Left ventricle myocardium inferior (tissue), 1 donor: ENCODE measurements around the gene DAAM1. TPM values are rescaled to one million over a fixed set of nuclear protein-coding genes. Genes with fewer than 3 reads are reported as not detected.
A peak's percentile ranks its signal among the peaks of the same experiment; 100 is the strongest.

Experiments used
- DNase-seq: peaks from one replicate; pipeline ENCODE4 v3.0.0-alpha.2; 2020
- H3K27ac ChIP-seq: fragments of 200-600 bp; replicated peaks from 2 replicates; pipeline ENCODE4 v1.8.0; 2021
- H3K27me3 ChIP-seq: fragments of 200-600 bp; 2 replicates; pipeline ENCODE4 v1.8.0; 2021; ENCODE audit warnings: low read depth
- H3K36me3 ChIP-seq: fragments of 200-600 bp; 2 replicates; pipeline ENCODE4 v1.8.0; 2021
- H3K4me1 ChIP-seq: fragments of 200-600 bp; 2 replicates; pipeline ENCODE4 v1.8.0; 2021
- H3K4me3 ChIP-seq: fragments of 200-600 bp; 2 replicates; pipeline ENCODE4 v1.8.0; 2021; ENCODE audit warnings: mild to moderate bottlenecking, moderate library complexity
- H3K9me3 ChIP-seq: fragments of 200-600 bp; replicated peaks from 2 replicates; pipeline ENCODE4 v1.8.0; 2021
- CTCF ChIP-seq: fragments of 200-600 bp; IDR thresholded peaks from 2 replicates; pipeline ENCODE4 v1.8.0; 2021; ENCODE audit warnings: antibody characterized with exemption, mild to moderate bottlenecking, borderline replicate concordance
- intact Hi-C: fragments of 100-400 bp; cut with micrococcal nuclease; formaldehyde crosslinking; loops from one replicate; pipeline ENCODE4 v1.11.0; 2022
- long read RNA-seq: library from polyadenylated mRNA; unstranded; transcript quantifications from one replicate; pipeline ENCODE4 v2.0.0, GENCODE V29; 2021
- total RNA-seq: library from RNA; stranded (reverse); fragmentation: NEBNext Ultra II Directional; extraction: Animal tissue kit (Norgen Biotek cat#: 25700); gene quantifications from one replicate; pipeline ENCODE4 v1.2.1, GENCODE V29; 2021
- donor health status: DM: no; HTN: yes; CAD: no; lungs with severe emphysema.

Gene DAAM1
- 84.8 TPM for total RNA-seq
- long read RNA-seq, full-length matches to known transcripts = 30 of 60 reads
- long read RNA-seq, partial matches to known transcripts = 10 of 60 reads
- long read RNA-seq, other reads (novel, unspliced or antisense) = 20 of 60 reads

GRCh38 chr14:59188461-59189090 lies at the start of gene DAAM1:
Gene DAAM1 (plus strand): TSS chr14:59188667. CDS start chr14:59263478, 74,811 bp downstream.
- intact Hi-C loops = no loop called here
- Histone ChIP-seq H3K9me3 (no peaks in the 10 kb centered on the region), H3K4me1 (peaks cover 61% of the 10 kb centered on the region), H3K36me3 (no peaks in the 10 kb centered on the region), H3K27ac (peak within 1 kb of the TSS; percentile 96), H3K4me3 (peak within 1 kb of the TSS; percentile 97), H3K27me3 (no peaks in the 10 kb centered on the region)
- no peak for TF ChIP-seq CTCF
- peak; percentile 98 for DNase-seq

GRCh38 chr14:59139324-59139723 lies 49.1 kb upstream of the DAAM1 start:
- Histone ChIP-seq H3K4me1 (no peaks in the 10 kb centered on the region), H3K9me3 (no peaks in the 10 kb centered on the region), H3K4me3 (no peak overlapping the region), H3K27ac (no peak overlapping the region), H3K27me3 (no peaks in the 10 kb centered on the region), H3K36me3 (no peaks in the 10 kb centered on the region)
- intact Hi-C loops = no loop called here
- TF ChIP-seq CTCF = no peak
- DNase-seq = no peak

GRCh38 chr14:59140106-59140843 lies 48.2 kb upstream of the DAAM1 start:
- Histone ChIP-seq H3K4me3 (no peak overlapping the region), H3K27me3 (no peaks in the 10 kb centered on the region), H3K27ac (no peak overlapping the region), H3K9me3 (no peaks in the 10 kb centered on the region), H3K4me1 (no peaks in the 10 kb centered on the region), H3K36me3 (no peaks in the 10 kb centered on the region)
- TF ChIP-seq CTCF = no peak
- intact Hi-C loops = no loop called here
- DNase-seq = no peak

- no peak for DNase-seq
- H3K27me3 ChIP-seq = no peaks in the 10 kb centered on the region
- intact Hi-C loops = no loop called here
- no peaks in the 10 kb centered on the region for H3K36me3 ChIP-seq
- no peaks in the 10 kb centered on the region for H3K4me1 ChIP-seq
- H3K4me3 ChIP-seq = no peak overlapping the region
- TF ChIP-seq CTCF = no peak
- H3K27ac ChIP-seq = no peak overlapping the region
- no peaks in the 10 kb centered on the region for H3K9me3 ChIP-seq
Measured at GRCh38 chr14:59146484-59146883, 42.0 kb upstream of the DAAM1 start.

GRCh38 chr14:59147007-59147406 lies 41.5 kb upstream of the DAAM1 start:
- intact Hi-C loops = no loop called here
- Histone ChIP-seq H3K27ac (no peak overlapping the region), H3K9me3 (no peaks in the 10 kb centered on the region), H3K27me3 (no peaks in the 10 kb centered on the region), H3K36me3 (no peaks in the 10 kb centered on the region), H3K4me1 (no peaks in the 10 kb centered on the region), H3K4me3 (no peak overlapping the region)
- no peak for TF ChIP-seq CTCF
- no peak for DNase-seq
